ENCODE results near the gene SYNGR3.

The SYNGR3 gene

DNA sequence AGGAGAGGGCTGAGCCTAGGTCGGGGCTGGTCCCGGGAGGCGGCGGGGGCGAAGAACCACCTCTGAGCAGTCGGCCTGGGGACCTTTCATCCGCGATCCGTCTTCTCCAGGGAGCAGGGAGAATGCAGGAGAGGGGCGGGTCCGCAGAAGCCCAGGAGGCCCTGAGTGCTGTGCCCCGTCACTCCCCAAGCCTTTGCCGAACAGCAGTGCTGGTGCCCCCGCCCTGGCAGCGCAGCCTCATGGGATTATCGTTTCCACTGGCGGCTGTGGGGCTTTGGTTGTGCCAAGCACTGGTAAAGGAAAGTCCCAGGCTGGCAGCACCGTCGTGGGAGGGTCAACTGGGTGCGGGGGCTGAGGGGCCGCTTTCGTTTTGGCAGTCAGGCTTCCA lies 17.3 kb upstream of the SYNGR3 start:
- TF ChIP-seq, protein P1, sequence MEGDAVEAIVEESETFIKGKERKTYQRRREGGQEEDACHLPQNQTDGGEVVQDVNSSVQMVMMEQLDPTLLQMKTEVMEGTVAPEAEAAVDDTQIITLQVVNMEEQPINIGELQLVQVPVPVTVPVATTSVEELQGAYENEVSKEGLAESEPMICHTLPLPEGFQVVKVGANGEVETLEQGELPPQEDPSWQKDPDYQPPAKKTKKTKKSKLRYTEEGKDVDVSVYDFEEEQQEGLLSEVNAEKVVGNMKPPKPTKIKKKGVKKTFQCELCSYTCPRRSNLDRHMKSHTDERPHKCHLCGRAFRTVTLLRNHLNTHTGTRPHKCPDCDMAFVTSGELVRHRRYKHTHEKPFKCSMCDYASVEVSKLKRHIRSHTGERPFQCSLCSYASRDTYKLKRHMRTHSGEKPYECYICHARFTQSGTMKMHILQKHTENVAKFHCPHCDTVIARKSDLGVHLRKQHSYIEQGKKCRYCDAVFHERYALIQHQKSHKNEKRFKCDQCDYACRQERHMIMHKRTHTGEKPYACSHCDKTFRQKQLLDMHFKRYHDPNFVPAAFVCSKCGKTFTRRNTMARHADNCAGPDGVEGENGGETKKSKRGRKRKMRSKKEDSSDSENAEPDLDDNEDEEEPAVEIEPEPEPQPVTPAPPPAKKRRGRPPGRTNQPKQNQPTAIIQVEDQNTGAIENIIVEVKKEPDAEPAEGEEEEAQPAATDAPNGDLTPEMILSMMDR (IDR thresholded peaks at IDR 0.05; ENCODE audit: insufficient read depth, low read length, missing control alignments), result no peak
- ChIA-PET POLR2A (interaction anchor here (1.8 to 3.1 kb wide), 3 partner anchors 10 to 183 kb away, joined by 9 to 20 read pairs (median 14); partner anchors contain the start of genes NDUFB10, NOXO1 and TRAF7), CTCF (interaction anchor here (1.4 to 1.7 kb wide), 2 partner anchors 10 kb away, joined by 5 to 7 read pairs; no protein-coding TSS in a partner anchor)
- no peak for DNase-seq (ENCODE audit: low read depth, low spot score)
- peak overlapping the region; percentile 85 for H3K4me3 ChIP-seq (ENCODE audit: low read depth, low read length)

DNA sequence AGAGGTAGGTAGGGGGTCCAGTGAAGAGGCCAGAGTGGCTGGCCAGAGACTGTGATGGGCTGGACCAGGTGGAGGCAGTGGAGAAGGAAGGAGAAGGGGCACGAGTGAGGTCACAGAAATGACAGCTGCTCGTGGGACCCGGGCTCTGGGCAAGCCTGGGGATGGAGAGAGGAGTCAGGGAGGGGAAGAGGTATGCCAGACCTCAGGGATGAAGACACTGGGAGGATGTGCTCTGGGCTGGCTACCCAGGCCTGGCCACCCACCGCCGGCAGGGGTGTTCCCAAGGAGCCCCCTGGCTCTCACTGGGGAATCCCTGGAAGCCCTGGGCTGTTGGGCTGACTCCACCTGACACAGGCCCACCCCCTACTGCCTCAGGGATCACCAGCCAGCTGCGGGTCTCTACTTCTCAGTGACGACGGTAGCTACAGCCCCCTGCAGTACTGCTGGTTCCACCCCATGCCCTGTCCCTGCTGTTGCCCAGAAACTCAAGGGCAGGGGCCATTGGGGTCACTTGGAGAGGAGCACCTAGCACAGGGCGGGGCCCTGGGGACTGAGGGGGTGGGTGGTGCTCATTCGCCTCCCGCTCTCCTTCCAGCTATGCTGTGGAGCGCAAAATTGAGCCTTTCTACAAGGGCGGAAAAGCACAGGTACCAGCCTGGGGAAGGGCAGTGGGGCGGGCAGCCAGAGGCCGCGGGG lies 16.2 kb upstream of the SYNGR3 start:
- POLR2A ChIA-PET, result no interaction called here
- CTCF ChIA-PET, result interaction anchor here (0.8 to 1.7 kb wide), 2 partner anchors 9 to 167 kb away, joined by 3 to 7 read pairs; no protein-coding TSS in a partner anchor
- H3K4me3 ChIP-seq (ENCODE audit: low read depth, low read length), result no peak overlapping the region; the same call in 1 of the 2 replicates
- TF ChIP-seq, protein P1 (IDR thresholded peaks at IDR 0.05; ENCODE audit: insufficient read depth, low read length, missing control alignments), result no peak
- no peak for DNase-seq (ENCODE audit: low read depth, low spot score)

DNA sequence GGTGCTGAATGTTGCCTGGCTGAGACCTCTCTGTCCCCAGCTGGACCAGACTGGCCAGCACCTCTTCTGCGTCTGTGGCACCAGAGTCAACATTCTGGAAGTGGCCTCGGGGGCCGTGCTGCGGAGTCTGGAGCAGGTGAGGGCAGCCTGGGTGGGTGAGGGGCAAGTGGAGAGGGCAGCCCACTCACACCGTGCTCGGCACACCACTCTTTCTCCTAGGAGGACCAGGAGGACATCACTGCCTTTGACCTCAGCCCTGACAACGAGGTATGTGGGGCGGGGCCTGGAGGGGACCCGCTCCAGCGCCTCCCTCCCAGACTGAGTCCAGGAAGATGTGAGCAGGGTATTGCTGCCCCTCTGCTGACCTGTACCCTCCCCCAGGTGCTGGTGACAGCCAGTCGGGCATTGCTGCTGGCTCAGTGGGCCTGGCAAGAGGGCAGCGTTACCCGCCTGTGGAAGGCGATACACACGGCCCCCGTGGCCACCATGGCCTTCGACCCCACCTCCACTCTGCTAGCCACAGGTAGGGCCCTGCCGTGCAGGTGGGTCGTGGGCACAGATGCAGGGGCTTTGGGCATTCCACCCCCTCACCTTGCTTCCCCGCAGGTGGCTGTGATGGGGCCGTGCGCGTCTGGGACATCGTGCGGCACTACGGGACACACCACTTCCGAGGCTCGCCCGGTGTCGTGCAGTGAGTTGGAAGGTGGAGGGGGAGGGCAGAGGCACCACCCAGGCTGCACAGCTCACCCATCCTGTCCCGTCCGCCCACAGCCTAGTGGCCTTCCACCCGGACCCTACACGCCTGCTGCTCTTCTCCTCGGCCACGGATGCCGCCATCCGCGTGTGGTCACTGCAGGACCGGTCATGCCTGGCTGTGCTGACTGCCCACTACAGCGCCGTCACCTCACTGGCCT lies 15.4 kb upstream of the SYNGR3 start:
- ChIA-PET POLR2A (no interaction called here), CTCF (interaction anchor here (0.8 to 1.7 kb wide), 2 partner anchors 8 to 166 kb away, joined by 3 to 7 read pairs; no protein-coding TSS in a partner anchor)
- TF ChIP-seq, protein P1 (IDR thresholded peaks at IDR 0.05; ENCODE audit: insufficient read depth, low read length, missing control alignments), result no peak
- DNase-seq (ENCODE audit: low read depth, low spot score), result no peak
- no peak overlapping the region for H3K4me3 ChIP-seq (ENCODE audit: low read depth, low read length)

DNA sequence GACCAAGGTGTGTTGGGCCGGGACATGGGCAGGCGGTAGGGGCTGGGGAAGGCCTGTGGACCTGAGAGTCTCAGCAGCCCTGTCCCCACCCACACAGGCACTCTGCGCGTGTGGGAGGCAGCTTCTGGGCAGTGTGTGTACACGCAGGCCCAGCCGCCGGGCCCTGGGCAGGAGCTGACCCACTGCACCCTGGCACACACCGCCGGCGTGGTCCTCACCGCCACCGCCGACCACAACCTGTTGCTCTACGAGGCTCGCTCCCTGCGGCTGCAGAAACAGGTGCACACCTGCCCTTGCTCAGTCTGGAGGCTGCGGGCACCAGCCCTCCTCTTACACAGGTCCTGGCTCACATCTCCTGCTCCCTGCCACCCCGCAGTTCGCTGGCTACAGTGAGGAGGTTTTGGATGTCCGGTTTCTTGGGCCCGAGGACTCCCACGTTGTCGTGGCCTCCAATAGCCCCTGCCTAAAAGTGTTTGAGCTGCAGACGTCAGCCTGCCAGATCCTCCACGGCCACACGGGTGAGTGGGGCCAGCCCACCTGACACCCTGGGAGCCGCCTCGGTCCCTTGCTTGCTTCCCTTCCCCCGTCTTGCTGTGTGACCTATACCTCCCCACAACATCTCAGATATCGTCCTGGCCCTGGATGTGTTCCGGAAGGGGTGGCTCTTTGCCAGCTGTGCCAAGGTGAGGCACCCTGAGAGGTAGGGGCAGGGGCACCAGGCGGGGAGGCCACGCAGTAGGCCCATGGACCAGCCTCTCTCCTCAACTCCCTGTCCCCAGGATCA lies 14.1 kb upstream of the SYNGR3 start:
- TF ChIP-seq, protein P1 (IDR thresholded peaks at IDR 0.05; ENCODE audit: insufficient read depth, low read length, missing control alignments), result no peak
- POLR2A ChIA-PET, result no interaction called here
- DNase-seq (ENCODE audit: low read depth, low spot score), result no peak
- no peak overlapping the region for H3K4me3 ChIP-seq (ENCODE audit: low read depth, low read length)
- CTCF ChIA-PET, result no interaction called here

DNA sequence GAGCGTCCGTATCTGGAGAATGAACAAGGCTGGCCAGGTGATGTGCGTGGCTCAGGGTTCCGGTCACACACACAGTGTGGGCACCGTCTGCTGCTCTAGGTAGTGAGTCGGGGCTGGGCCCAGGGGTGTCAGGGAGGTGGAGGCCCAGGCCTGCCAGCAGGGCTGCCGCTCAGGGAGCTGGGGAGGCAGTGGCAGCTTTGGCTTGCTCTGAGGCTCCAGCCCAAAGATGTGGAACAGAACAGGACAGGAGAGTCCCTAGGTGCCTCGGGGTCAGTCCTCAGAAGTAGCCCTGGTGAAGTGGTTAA lies 13.6 kb upstream of the SYNGR3 start:
- DNase-seq (ENCODE audit: low read depth, low spot score), result no peak
- no peak overlapping the region for H3K4me3 ChIP-seq (ENCODE audit: low read depth, low read length)
- TF ChIP-seq, protein P1 (IDR thresholded peaks at IDR 0.05; ENCODE audit: insufficient read depth, low read length, missing control alignments), result no peak
- CTCF ChIA-PET, result no interaction called here
- POLR2A ChIA-PET, result no interaction called here

Data from AG04449 (cell line).